NCI-H1436 treated with DMSO at 0.1 percent for 48 hours (cell line): ENCODE data around the gene IFFO2.

Source experiments
- DNase-seq: peaks from one replicate; lab custom pipeline; 2025; lab: John Stamatoyannopoulos, UW

IFFO2 gene

GRCh38 chr1:18919197-18919905 is 37.1 kb downstream of the IFFO2 start:
- no peak for DNase-seq

- DNase-seq, result no peak
Measured at GRCh38 chr1:18918417-18918816, 38.1 kb downstream of the IFFO2 start.

GRCh38 chr1:18917071-18917799 is 39.2 kb downstream of the IFFO2 start:
- DNase-seq, result no peak

DNA sequence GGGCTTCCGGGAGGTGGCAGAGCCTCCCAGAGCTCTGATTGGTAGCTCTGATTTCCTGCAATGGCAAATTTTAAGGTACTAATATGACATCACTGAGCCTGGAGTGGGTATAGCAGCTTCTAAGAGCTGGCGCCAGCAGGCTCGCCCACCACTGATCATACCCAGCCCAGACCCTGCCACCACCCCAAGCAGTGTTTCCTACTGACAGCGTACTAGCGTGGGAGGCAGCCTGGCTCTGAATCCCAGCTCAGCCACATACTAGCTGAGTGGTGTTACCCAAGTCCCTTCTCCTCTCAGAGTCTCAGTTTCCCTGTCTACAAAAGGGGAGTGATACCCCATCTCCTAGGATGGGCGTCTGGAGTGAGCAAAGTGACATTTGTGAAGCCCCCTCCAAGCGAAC is 41.1 kb downstream of the IFFO2 start:
- DNase-seq, result no peak

- DNase-seq, result no peak
Measured at GRCh38 chr1:18913065-18913835, 43.2 kb downstream of the IFFO2 start.

DNA sequence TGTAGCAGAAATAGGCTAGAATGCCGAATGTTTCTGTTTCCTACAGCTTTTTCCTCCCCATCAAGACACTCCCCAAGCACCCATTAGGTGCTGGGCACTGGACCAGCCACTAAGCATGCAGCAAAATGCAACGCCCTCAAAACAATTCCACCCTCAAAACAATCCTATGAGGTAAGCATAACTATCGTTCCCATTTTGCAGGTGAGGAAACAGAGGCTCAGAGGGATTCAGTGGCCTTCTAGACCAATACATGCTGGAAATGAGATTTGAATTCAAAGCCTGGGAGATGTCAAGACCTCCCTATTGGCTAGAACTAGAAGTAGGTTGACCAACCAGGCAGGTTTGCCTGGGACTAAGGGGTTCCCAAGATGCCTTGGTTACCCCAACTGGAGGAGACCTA is 43.9 kb downstream of the IFFO2 start:
- DNase-seq, result no peak

GRCh38 chr1:18908911-18909771 is 47.3 kb downstream of the IFFO2 start:
- DNase-seq, result no peak

DNA sequence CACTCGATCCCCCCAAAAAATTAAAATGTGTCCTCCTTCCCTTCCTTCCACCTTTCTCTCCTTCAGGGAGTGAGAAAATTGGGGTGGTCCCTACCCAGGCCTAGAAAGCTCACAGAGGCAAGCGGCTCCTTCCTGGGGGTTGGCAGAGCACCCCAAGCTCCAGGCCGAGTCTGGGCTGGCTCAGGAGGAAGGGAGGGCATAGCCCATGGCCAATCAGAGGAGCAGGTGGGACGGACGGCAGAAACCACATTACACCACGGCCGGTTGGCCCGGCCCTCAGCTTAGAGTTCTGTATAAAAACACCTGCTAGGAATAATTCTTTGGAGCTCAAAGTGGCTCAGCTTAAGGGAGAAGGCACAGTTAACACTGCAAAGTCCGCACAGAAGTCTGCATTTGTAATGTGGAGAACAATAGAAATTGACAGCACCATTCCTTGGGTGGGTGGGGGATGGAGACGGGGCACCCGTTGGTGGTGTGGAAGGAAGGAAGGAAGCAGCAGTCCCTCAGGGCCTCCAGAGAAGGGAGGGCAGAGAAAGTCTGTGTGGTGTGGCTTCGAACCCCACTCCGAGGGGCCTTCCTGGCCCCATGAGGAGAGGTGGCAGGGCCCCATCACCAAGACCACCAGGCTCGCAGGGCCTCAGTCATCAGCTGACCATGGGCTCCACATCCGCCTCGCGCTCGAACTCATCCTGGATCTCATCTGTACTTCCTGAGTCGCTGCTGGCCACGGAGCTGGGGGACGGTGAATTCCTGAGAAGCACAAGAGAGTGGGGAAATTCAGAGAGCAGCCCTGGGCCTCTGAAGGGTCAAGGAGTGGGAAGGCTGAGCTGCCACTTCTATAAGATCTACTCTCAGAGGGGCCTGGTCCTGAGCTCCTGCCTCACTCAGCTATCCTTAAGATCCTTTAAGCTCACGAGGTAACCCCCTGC is 48.3 kb downstream of the IFFO2 start:
- no peak for DNase-seq

GRCh38 chr1:18907021-18907916 is 49.2 kb downstream of the IFFO2 start:
- DNase-seq, result no peak

GRCh38 chr1:18903291-18903756 is 53.2 kb downstream of the IFFO2 start:
- no peak for DNase-seq

DNA sequence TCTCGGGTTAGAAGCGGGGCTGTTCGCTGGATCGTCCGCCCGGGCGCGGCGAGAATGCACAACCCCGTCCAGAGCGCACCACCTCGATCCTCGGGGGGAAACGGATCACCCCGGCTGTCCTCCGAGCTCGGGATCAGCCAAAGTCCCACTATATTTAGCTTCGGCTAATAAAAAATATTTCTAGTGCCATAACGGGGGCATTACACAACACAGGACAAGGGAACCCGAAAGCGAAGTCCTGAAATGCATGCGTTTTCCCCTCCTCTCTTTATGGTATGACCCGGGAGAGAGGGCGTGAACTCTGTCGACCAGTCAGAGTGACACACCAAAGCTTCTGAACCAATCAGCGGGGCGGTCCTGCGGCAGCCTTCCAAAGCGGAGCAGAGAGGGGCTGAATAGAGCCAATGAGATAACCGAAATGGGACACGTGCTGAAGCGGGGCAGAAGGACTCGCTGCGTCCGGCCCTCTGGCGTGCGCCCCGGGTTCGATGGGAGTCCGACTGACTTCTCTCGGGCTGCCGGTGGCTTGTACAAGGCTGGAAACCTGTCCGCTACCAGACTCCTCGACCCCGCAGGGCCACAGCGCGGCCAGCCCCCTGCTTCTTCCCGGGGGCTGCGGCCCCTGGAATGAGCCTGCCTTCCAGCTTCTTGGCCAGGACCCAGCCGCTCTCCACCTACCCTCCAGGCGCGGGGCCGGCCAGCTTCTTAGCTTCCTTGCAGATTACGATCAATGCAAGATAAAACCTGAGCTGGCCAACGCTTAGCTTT is 53.8 kb downstream of the IFFO2 start, which contains the start of gene ALDH4A1:
ALDH4A1 (minus strand) TSS at position 33 of the 768 bp plus-strand sequence; CDS start at position 1, 32 bp downstream.
- peak; percentile 87 for DNase-seq

DNA sequence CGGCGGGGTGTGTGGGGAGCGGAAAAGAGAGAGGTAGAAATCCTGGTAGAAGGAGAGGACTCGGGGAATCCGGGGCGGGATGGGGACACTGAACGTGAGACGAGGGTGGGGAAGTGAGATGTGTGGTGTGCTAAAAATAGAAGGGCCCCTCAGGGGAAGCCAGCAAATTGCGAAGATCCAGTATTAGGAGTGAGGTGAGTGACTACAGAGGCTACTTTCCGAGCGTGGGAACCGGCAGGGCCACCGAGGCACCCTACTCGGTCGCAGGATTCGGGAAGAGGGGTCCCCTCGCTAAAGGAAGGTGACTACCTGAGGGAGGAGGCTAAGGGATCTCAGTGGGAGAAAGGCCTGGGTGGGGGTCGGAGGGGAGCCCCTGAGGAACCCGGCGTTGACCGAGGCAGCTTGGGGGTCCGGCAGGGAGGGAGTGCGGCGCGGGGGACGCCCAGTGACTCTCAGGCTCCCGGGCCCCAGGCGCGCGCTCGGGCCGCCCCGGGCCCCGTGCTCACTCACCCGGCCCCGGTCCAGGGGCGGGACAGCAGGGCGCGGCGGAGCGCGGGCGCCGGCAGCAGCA is 54.4 kb downstream of the IFFO2 start:
- no peak for DNase-seq

DNA sequence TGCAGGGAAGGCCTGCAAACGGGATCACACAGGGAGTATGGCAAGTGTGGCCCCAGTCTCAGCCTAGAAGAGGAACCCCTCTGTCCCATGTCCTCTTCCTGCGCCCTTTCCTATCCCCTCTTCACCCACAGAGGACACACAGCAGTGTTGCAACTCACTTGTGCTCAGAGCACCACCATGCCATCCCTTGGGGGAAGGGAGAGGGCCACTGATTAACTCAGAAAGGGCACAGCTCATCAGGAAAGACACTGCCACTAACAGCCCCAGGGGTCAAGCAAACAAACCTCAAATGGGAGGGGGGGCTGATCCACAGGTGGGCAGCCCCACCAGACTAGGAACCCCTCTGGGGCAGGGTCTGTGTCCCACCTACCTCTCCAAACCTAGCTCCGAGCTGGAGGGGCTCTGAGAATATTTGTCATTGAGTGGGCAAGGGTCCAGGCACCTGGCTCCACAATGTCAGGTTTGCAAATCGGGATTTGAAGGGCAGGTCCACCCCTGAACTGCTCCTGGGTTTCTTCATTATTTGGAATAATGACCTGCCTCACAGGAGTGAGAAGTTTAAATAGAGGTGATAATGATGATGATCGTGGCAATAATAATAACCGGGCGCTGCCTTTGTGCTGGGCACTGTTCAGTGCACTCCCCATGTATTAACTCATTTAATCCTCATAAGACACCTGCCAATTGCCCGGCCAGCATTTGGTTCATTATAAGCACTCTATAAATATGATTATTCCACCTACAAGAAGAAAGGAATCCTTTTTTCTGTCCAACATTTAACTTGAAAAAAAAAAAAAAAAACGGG is 55.1 kb downstream of the IFFO2 start:
- DNase-seq, result no peak

DNA sequence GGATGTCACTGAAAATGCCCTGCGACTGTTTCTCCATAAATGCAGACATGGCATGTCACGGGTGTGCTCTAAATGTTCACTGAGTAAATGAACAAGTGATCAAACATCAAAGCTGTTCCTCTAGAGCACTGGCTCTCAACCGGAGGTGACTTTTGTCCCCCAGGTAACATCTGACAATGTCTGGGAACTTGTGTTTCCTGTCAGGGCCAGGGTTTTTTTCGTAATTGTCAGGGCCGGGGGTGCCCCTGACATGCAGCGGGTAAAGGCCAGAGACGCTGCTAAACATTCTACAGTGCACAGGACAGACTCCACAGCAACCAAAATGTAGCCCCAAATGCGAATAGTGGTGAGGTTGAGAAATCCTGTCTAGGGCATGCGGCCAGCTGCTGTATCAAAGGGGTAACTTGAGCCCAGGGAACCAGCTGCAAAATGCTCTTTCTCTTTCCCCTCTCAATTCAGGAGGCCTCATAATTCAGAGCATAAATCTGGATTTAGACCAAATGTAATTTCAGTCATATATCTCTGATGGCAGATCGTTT is 56.1 kb downstream of the IFFO2 start:
- DNase-seq, result no peak

DNA sequence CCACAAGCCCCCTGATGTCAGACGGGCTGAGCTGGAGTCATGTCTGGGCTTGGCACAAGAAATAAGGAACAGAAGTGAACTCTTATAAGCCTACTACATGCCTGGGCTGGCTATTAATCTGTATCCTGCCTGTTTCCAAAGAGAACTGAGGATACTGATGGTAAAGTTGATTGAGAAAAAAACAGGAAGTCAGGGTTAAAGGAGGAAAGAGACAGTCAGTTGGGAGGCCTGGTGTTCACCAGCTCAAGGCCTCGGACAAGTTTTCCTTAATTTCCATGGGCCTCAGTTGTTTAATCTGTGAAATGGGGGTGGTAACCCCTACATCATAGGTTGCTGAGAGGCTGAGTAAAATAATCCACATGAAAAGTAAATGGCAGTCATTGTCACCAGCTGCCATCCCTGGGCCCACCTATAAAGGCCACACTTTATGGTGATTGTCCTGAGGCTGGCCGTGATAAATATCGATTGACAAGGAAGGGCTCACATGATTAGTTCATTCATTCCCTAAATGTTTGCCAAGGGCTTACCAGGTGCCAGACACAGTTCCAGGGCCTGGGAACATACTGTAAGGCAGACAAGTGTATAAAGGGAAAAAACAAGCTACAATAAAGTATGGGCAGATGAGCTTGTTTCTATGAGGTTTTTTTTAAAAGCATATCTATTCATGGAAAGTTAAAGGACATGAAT is 57.0 kb downstream of the IFFO2 start:
- DNase-seq, result no peak

GRCh38 chr1:18898567-18898966 is 57.9 kb downstream of the IFFO2 start:
- no peak for DNase-seq

- DNase-seq, result no peak
Measured at GRCh38 chr1:18895317-18895716, 61.2 kb downstream of the IFFO2 start.
